Panc1 (cell line): Measurements from ENCODE around the gene BCL3. TPM values are rescaled to one million over a fixed set of nuclear protein-coding genes. Genes with fewer than 3 reads are reported as not detected.
A peak's percentile ranks its signal among the peaks of the same experiment; 100 is the strongest.

Source experiments
- ATAC-seq: fragments of 200-7000 bp; cut with Tn5 transposase; 2 replicates; pipeline ENCODE4 v1.9.1; 2020; ENCODE audit warnings: mild to moderate bottlenecking, moderate library complexity
- BruUV-seq: library from RNA; stranded (reverse); fragments of 400-500 nt; replicated peaks from 2 replicates; lab custom pipeline; 2021; lab: Mats Ljungman, UMichigan
- CTCF ChIA-PET: fragments of 300-600 bp; sonication (Branson Sonifier 250); formaldehyde crosslinking; loops from one replicate; lab custom pipeline; 2022; ENCODE audit warnings: antibody characterized with exemption; lab: Charles Lee
- POLR2A ChIA-PET: fragments of 300-600 bp; sonication (Branson Sonifier 250); formaldehyde crosslinking; loops from one replicate; lab custom pipeline; 2022; ENCODE audit warnings: antibody characterized with exemption; lab: Charles Lee
- DNase-seq: peaks from one replicate; pipeline ENCODE4 v3.0.0-alpha.2; 2010; ENCODE audit warnings: low read depth, low spot score
- H3K27ac ChIP-seq: 2 replicates; pipeline ENCODE4 v1.5.1; 2011; ENCODE audit warnings: mild to moderate bottlenecking, low read length, inconsistent platforms
- H3K27me3 ChIP-seq: fragments of 200-500 bp; sonication (Bioruptor generic); 2 replicates; pipeline ENCODE4 v1.6.0; 2014; ENCODE audit warnings: low read length, inconsistent platforms; ENCODE audit not compliant: control insufficient read depth, insufficient read depth
- H3K36me3 ChIP-seq: fragments of 200-500 bp; sonication (Bioruptor generic); 2 replicates; pipeline ENCODE4 v1.5.1; 2014; ENCODE audit warnings: inconsistent platforms, mild to moderate bottlenecking, low read length, moderate library complexity; ENCODE audit not compliant: control insufficient read depth, insufficient read depth
- H3K4me1 ChIP-seq: 2 replicates; pipeline ENCODE4 v1.5.1; 2011; ENCODE audit warnings: inconsistent platforms, mild to moderate bottlenecking, low read length, moderate library complexity; ENCODE audit not compliant: control insufficient read depth, insufficient read depth
- H3K4me3 ChIP-seq, 2 experiments: 2 replicates each; pipeline ENCODE4 v1.5.1; 2011 to 2012; ENCODE audit warnings: low read depth in 2 of 2, low read length in 2 of 2, mild to moderate bottlenecking in 2 of 2, inconsistent platforms in 1 of 2, moderate library complexity in 1 of 2
- H3K9me3 ChIP-seq: fragments of 200-500 bp; sonication (Bioruptor generic); 2 replicates; pipeline ENCODE4 v1.5.1; 2014; ENCODE audit warnings: low read depth, mild to moderate bottlenecking, inconsistent platforms, low read length, moderate library complexity; ENCODE audit not compliant: control insufficient read depth, insufficient read depth
- POLR2AphosphoS5 ChIP-seq: IDR thresholded peaks from 2 replicates; pipeline ENCODE4 v1.6.1; 2012; ENCODE audit warnings: mild to moderate bottlenecking, low read depth, low read length, moderate library complexity
- SIN3A ChIP-seq: IDR thresholded peaks from 2 replicates; pipeline ENCODE4 v1.6.1; 2012; ENCODE audit warnings: low read depth, mild to moderate bottlenecking, low read length, moderate library complexity, borderline replicate concordance; ENCODE audit not compliant: insufficient read depth
- TCF7L2 ChIP-seq: IDR thresholded peaks from 2 replicates; pipeline ENCODE4 v1.6.1; 2011; ENCODE audit warnings: mild to moderate bottlenecking, low read depth, low read length, inconsistent platforms
- in situ Hi-C: cut with HindIII; loops from 2 replicates; pipeline ENCODE4 v1.10.0; 2016; ENCODE audit warnings: low sequenced_read_pairs, low pct_unique_long_range_greater_than_20kb
- intact Hi-C: fragments of 100-400 bp; cut with micrococcal nuclease; formaldehyde crosslinking; loops from one replicate; pipeline ENCODE4 v1.10.0; 2022; ENCODE audit not compliant: unreplicated experiment
- total RNA-seq: library from RNA; stranded (reverse); gene quantifications from one replicate; pipeline ENCODE4 v1.2.1, GENCODE V29; 2021; ENCODE audit not compliant: unreplicated experiment
- TF ChIP-seq, protein P1 (sequence below): fragments of 450-650 bp; IDR thresholded peaks from 2 replicates; pipeline ENCODE4 v1.5.1; 2017; ENCODE audit warnings: mild to moderate bottlenecking
- TF ChIP-seq, protein P2 (sequence below), 2 experiments: IDR thresholded peaks; 2 replicates each; pipeline ENCODE4 v1.6.1; 2011 to 2012; ENCODE audit warnings: low read depth in 2 of 2, control low read depth in 1 of 2, low read length in 1 of 2, mild to moderate bottlenecking in 1 of 2, moderate library complexity in 1 of 2; ENCODE audit not compliant: insufficient read depth in 1 of 2

Gene BCL3
- total RNA-seq, 1 experiment from 2014 or later = 48.5 TPM

DNA sequence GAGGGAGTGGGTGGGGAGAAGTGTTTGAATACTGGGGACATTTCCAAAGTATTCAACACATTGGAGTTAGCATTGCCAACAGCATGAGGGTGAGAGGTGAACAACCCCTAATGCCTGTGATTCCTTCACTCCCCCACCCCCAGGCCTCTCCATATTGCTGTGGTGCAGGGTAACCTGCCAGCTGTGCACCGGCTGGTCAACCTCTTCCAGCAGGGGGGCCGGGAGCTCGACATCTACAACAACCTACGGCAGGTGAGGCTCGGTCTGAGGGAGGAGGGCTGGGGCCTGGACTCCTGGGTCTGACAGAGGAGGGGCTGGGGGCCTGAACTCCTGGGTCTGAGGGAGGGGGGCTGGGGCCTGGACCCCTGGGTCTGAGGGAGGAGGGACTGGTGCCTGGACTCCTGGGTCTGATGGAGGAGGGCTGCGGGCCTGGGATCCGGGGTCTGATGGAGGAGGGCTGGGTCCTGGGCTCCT, 7.6 kb downstream of the BCL3 start:
- intact Hi-C loops (no loop called here), in situ Hi-C loops (no loop called here)
- H3K4me1 ChIP-seq = peaks cover 42% of the 10 kb centered on the region
- no peaks in the 10 kb centered on the region for H3K27me3 ChIP-seq
- H3K4me3 ChIP-seq = no peak overlapping the region
- no peak for ATAC-seq
- DNase-seq = no peak
- H3K27ac ChIP-seq = peak overlapping the region; percentile 63; the same call in 1 of the 2 replicates
- POLR2A ChIA-PET = no interaction called here
- no peaks in the 10 kb centered on the region for H3K36me3 ChIP-seq
- TF ChIP-seq TCF7L2 (no peak), SIN3A (no peak), POLR2AphosphoS5 (no peak)
- TF ChIP-seq, protein P1, sequence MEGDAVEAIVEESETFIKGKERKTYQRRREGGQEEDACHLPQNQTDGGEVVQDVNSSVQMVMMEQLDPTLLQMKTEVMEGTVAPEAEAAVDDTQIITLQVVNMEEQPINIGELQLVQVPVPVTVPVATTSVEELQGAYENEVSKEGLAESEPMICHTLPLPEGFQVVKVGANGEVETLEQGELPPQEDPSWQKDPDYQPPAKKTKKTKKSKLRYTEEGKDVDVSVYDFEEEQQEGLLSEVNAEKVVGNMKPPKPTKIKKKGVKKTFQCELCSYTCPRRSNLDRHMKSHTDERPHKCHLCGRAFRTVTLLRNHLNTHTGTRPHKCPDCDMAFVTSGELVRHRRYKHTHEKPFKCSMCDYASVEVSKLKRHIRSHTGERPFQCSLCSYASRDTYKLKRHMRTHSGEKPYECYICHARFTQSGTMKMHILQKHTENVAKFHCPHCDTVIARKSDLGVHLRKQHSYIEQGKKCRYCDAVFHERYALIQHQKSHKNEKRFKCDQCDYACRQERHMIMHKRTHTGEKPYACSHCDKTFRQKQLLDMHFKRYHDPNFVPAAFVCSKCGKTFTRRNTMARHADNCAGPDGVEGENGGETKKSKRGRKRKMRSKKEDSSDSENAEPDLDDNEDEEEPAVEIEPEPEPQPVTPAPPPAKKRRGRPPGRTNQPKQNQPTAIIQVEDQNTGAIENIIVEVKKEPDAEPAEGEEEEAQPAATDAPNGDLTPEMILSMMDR = no peak
- no peaks in the 10 kb centered on the region for H3K9me3 ChIP-seq
- BruUV-seq = no TSS peak
- CTCF ChIA-PET = no interaction called here

DNA sequence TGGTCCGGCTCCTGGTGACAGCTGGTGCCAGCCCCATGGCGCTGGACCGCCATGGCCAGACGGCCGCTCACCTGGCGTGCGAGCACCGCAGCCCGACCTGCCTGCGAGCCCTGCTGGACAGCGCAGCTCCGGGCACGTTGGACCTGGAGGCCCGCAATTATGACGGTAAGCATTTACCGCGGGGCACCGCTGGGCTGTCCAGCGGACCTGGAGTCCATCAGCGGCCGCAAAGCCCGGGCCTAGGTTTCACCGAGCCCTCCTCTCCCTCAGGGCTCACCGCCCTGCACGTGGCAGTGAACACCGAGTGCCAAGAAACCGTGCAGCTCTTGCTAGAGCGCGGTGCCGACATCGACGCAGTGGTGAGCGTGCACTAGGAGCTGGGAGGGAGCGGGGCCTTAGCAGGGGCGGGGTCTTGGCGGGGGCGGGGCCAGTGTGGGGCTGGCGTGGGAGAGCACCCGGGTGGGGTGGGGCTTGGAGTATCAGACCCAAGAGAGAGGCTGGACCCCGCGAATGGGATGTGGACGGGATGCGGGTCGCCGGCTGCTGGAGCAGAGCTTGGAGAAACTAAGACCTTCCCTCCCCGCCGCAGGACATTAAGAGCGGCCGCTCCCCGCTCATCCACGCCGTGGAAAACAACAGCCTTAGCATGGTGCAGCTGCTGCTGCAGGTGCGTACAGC, 8.7 kb downstream of the BCL3 start:
- intact Hi-C loops (no loop called here), in situ Hi-C loops (no loop called here)
- no peaks in the 10 kb centered on the region for H3K36me3 ChIP-seq
- no peak overlapping the region for H3K4me3 ChIP-seq
- ATAC-seq (0 out of 2 replicates have a peak, but pooled peaks have one; percentile 12), DNase-seq (no peak)
- CTCF ChIA-PET = interaction anchor here (1.4 kb wide), 1 partner anchor 13 kb away, joined by 4 read pairs; no protein-coding TSS in a partner anchor
- BruUV-seq = no TSS peak
- peaks cover 36% of the 10 kb centered on the region for H3K4me1 ChIP-seq
- no peaks in the 10 kb centered on the region for H3K27me3 ChIP-seq
- no peaks in the 10 kb centered on the region for H3K9me3 ChIP-seq
- H3K27ac ChIP-seq = peak overlapping the region; percentile 51; the same call in 1 of the 2 replicates
- TF ChIP-seq, protein P2, sequence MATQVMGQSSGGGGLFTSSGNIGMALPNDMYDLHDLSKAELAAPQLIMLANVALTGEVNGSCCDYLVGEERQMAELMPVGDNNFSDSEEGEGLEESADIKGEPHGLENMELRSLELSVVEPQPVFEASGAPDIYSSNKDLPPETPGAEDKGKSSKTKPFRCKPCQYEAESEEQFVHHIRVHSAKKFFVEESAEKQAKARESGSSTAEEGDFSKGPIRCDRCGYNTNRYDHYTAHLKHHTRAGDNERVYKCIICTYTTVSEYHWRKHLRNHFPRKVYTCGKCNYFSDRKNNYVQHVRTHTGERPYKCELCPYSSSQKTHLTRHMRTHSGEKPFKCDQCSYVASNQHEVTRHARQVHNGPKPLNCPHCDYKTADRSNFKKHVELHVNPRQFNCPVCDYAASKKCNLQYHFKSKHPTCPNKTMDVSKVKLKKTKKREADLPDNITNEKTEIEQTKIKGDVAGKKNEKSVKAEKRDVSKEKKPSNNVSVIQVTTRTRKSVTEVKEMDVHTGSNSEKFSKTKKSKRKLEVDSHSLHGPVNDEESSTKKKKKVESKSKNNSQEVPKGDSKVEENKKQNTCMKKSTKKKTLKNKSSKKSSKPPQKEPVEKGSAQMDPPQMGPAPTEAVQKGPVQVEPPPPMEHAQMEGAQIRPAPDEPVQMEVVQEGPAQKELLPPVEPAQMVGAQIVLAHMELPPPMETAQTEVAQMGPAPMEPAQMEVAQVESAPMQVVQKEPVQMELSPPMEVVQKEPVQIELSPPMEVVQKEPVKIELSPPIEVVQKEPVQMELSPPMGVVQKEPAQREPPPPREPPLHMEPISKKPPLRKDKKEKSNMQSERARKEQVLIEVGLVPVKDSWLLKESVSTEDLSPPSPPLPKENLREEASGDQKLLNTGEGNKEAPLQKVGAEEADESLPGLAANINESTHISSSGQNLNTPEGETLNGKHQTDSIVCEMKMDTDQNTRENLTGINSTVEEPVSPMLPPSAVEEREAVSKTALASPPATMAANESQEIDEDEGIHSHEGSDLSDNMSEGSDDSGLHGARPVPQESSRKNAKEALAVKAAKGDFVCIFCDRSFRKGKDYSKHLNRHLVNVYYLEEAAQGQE (IDR thresholded peaks at IDR 0.05; ENCODE audit: insufficient read depth in 1 of 2, low read depth in 2 of 2, low read length in 1 of 2) = peak in 1 of 2 experiments; percentile 59; a peak in 1 of 4 replicates
- TF ChIP-seq TCF7L2 = no peak
- POLR2A ChIA-PET = interaction anchor here (0.5 kb wide), 1 partner anchor 113 kb away, joined by 13 read pairs; the partner anchor contains the start of gene PVR
